C4-2B (cell line): Measurements from ENCODE around the gene IZUMO4.
"Not testable (repeated sequence)": the region's sequence is repeated elsewhere in the genome, so short reads cannot be mapped to it uniquely, and the experiment has no call there.

Experiments used
- ZFX ChIP-seq: fragments of 450-650 bp; IDR thresholded peaks from 2 replicates; pipeline ENCODE4 v1.6.1; 2017
- TF ChIP-seq, protein P1 (sequence below): fragments of 450-650 bp; conservative IDR thresholded peaks from 2 replicates; pipeline ENCODE4 v1.5.1; 2017; ENCODE audit warnings: mild to moderate bottlenecking

- TF ChIP-seq, protein P1, sequence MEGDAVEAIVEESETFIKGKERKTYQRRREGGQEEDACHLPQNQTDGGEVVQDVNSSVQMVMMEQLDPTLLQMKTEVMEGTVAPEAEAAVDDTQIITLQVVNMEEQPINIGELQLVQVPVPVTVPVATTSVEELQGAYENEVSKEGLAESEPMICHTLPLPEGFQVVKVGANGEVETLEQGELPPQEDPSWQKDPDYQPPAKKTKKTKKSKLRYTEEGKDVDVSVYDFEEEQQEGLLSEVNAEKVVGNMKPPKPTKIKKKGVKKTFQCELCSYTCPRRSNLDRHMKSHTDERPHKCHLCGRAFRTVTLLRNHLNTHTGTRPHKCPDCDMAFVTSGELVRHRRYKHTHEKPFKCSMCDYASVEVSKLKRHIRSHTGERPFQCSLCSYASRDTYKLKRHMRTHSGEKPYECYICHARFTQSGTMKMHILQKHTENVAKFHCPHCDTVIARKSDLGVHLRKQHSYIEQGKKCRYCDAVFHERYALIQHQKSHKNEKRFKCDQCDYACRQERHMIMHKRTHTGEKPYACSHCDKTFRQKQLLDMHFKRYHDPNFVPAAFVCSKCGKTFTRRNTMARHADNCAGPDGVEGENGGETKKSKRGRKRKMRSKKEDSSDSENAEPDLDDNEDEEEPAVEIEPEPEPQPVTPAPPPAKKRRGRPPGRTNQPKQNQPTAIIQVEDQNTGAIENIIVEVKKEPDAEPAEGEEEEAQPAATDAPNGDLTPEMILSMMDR: not testable (repeated sequence)
- TF ChIP-seq ZFX: not testable (repeated sequence)
Measured at GRCh38 chr19:2086695-2087620, 9.8 kb upstream of the IZUMO4 start.
